Gastroesophageal sphincter (tissue), 4 donors: Measurements from ENCODE around the gene EEF1AKMT3. TPM values are rescaled to one million over a fixed set of nuclear protein-coding genes. Genes with fewer than 3 reads are reported as not detected.

Source experiments
- ATAC-seq: fragments of 150-250 bp; one replicate; pipeline ENCODE4 v1.9.1; 2016; ENCODE audit warnings: mild to moderate bottlenecking, moderate library complexity
- H3K27ac ChIP-seq, 4 donors: fragments of 200-600 bp; sonication (generic) in 3 of 4; 1 replicate in 3 of 4; 2 replicates in 1 of 4; pipeline ENCODE4 v1.5.1; 2016 to 2019
- H3K27me3 ChIP-seq: fragments of 200-600 bp; sonication (generic); one replicate; pipeline ENCODE4 v1.5.1; 2019
- H3K36me3 ChIP-seq, 2 donors: fragments of 200-600 bp; sonication (generic); one replicate each; pipeline ENCODE4 v1.5.1; 2019; ENCODE audit warnings: control low read depth in 1 of 2
- H3K4me1 ChIP-seq, 3 donors: fragments of 200-600 bp; sonication (generic); 1 replicate in 2 of 3; 2 replicates in 1 of 3; pipeline ENCODE4 v1.5.1; 2016 to 2019; ENCODE audit warnings: control low read depth in 2 of 3
- H3K4me3 ChIP-seq, 2 donors: fragments of 200-600 bp; sonication (generic); one replicate each; pipeline ENCODE4 v1.5.1; 2019; ENCODE audit warnings: mild to moderate bottlenecking in 1 of 2, moderate library complexity in 1 of 2
- H3K9me3 ChIP-seq, 3 donors: fragments of 200-600 bp; sonication (generic); one replicate each; pipeline ENCODE4 v1.5.1; 2017 to 2019; ENCODE audit warnings: control low read depth in 2 of 3
- CTCF ChIP-seq, 4 experiments: fragments of 200-600 bp in 2 of 4; fragments of 450-650 bp in 2 of 4; sonication (generic) in 1 of 4; IDR thresholded peaks; one replicate each; pipeline ENCODE4 v1.5.1; 2017 to 2019; ENCODE audit warnings: antibody characterized with exemption in 4 of 4, mild to moderate bottlenecking in 2 of 4, moderate library complexity in 2 of 4
- EP300 ChIP-seq: sonication (generic); formaldehyde crosslinking; IDR thresholded peaks from one replicate; pipeline ENCODE4 v1.6.1; 2017; ENCODE audit warnings: antibody characterized with exemption, mild to moderate bottlenecking
- POLR2A ChIP-seq, 2 donors: fragments of 450-650 bp; IDR thresholded peaks; one replicate each; pipeline ENCODE4 v1.6.1; 2017; ENCODE audit warnings: antibody characterized with exemption in 2 of 2, mild to moderate bottlenecking in 2 of 2, moderate library complexity in 1 of 2
- POLR2AphosphoS5 ChIP-seq: sonication (generic); formaldehyde crosslinking; IDR thresholded peaks from one replicate; pipeline ENCODE4 v1.6.1; 2017; ENCODE audit warnings: antibody characterized with exemption
- WGBS, 2 donors: methylation state at CpG; one replicate each; pipeline ENCODE4 v1.1.5; 2018; ENCODE audit warnings: low coverage in 1 of 2; 5-methylcytosine and 5-hydroxymethylcytosine counted together
- total RNA-seq, 4 donors: library from RNA; depleted of rRNA; stranded (reverse); fragments of >200 nt; gene quantifications; one replicate each; pipeline ENCODE4 v1.1.0, GENCODE V29; 2016

Gene EEF1AKMT3
- total RNA-seq, 4 donors from 2014 or later = 10.8 to 19.5 (median 11.7) TPM

- Histone ChIP-seq H3K36me3 (peaks cover 0 to 61% of the 10 kb centered on the region in 2 donors), H3K27ac (peak within 1 kb of the TSS; percentile 4 to 86 (median 80)), H3K27me3 (no peaks in the 10 kb centered on the region), H3K4me1 (peaks cover 3 to 22% (median 6%) of the 10 kb centered on the region in 3 donors), H3K4me3 (peak within 1 kb of the TSS; percentile 69 to 95), H3K9me3 (no peaks in the 10 kb centered on the region)
- peak; percentile 59 to 60 for TF ChIP-seq POLR2A (IDR thresholded peaks at IDR 0.05)
- TF ChIP-seq EP300 = no peak
- peak; percentile 88 to 96 (median 91) for TF ChIP-seq CTCF (IDR thresholded peaks at IDR 0.05)
- TF ChIP-seq POLR2AphosphoS5 = peak; percentile 96
- ATAC-seq = peak; percentile 90
- 1% methylated on average over 28 to 36 of the region's 45 CpGs for WGBS, 2 donors
Measured at GRCh38 chr12:57782608-57783465, 10.4 kb downstream of the EEF1AKMT3 start, which contains the start of gene TSFM. TSS of gene TSFM (plus strand) at chr12:57782787. CDS start at chr12:57782802, 15 bp downstream.

- H3K27ac ChIP-seq = peak overlapping the region in 2 of 4 donors; percentile 79 to 82
- H3K27me3 ChIP-seq = no peaks in the 10 kb centered on the region
- no peaks in the 10 kb centered on the region for H3K9me3 ChIP-seq
- peaks cover 0 to 66% of the 10 kb centered on the region in 2 donors for H3K36me3 ChIP-seq
- ATAC-seq = no peak
- WGBS, 2 donors = 80 to 100% methylated on average over 8 to 11 of the region's 12 CpGs
- peak overlapping the region; percentile 69 to 95 for H3K4me3 ChIP-seq
- H3K4me1 ChIP-seq = peaks cover 3 to 22% (median 6%) of the 10 kb centered on the region in 3 donors
- TF ChIP-seq EP300 (no peak), POLR2AphosphoS5 (no peak), CTCF (IDR thresholded peaks at IDR 0.05) (no peak), POLR2A (IDR thresholded peaks at IDR 0.05) (no peak)
Measured at GRCh38 chr12:57783466-57783801, 11.0 kb downstream of the EEF1AKMT3 start.

DNA sequence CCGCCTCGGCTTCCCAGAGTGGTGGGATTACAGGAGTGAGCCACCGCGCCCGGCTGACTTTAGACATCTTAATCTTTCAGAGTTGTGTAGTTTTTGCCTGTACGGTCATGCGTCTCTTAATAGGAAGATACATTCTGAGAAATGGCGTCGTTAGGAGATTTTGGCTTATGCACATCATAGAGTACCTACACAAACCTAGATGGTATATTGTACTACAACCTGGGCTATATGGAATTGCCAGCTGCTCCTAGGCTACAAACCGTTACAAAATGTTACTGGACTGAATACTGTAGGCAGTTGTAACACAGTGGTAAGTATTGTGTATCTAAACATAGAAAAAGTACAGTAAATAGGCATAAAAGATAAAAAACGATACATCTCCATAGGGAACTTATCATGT, 11.4 kb downstream of the EEF1AKMT3 start:
- Histone ChIP-seq H3K27me3 (no peaks in the 10 kb centered on the region), H3K36me3 (peaks cover 0 to 66% of the 10 kb centered on the region in 2 donors), H3K27ac (no peak overlapping the region), H3K9me3 (no peaks in the 10 kb centered on the region), H3K4me1 (peaks cover 3 to 22% (median 6%) of the 10 kb centered on the region in 3 donors), H3K4me3 (peak overlapping the region in 1 of 2 donors; percentile 95)
- WGBS, 2 donors = 82 to 83% methylated on average over 5 to 6 of the region's 11 CpGs
- no peak for ATAC-seq
- TF ChIP-seq EP300 (no peak), CTCF (IDR thresholded peaks at IDR 0.05) (no peak), POLR2AphosphoS5 (no peak), POLR2A (IDR thresholded peaks at IDR 0.05) (no peak)

DNA sequence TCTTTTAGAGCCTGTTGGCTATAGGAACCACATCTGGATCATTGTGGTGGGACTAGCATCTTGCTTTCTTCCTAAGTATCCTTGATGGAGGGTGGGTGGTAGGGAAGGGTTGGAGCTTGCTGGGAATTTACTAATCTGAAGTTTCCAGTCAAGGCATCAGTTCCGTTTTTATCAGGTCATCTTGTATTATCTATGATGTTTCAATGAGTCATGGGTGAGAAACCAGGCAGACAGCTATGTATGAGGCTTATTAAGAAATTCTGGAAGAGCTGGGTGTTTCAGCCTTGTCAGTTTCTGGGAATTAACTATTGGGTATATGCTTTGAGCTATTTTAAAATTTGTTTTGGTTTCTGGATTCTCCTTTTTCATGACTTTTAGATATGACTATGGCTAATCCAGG, 21.5 kb downstream of the EEF1AKMT3 start:
- TF ChIP-seq POLR2AphosphoS5 = no peak
- no peak for TF ChIP-seq POLR2A (IDR thresholded peaks at IDR 0.05)
- no peak for TF ChIP-seq CTCF (IDR thresholded peaks at IDR 0.05)
- no peak for TF ChIP-seq EP300
- no peak overlapping the region for H3K27ac ChIP-seq
- no peak overlapping the region for H3K4me3 ChIP-seq
- WGBS, 2 donors = 20 to 50% methylated on average over 1 of the region's 1 CpG
- H3K9me3 ChIP-seq = no peaks in the 10 kb centered on the region
- ATAC-seq = no peak
- H3K36me3 ChIP-seq = peaks cover 6 to 96% of the 10 kb centered on the region in 2 donors
- no peaks in the 10 kb centered on the region for H3K27me3 ChIP-seq
- no peaks in the 10 kb centered on the region for H3K4me1 ChIP-seq
